Mesodermal cell (in vitro differentiated cells): ENCODE results near the gene RNASE11.
"Not testable (repeated sequence)": the region's sequence is repeated elsewhere in the genome, so short reads cannot be mapped to it uniquely, and the experiment has no call there.

Experiments used
- H3K27ac ChIP-seq: 2 replicates; pipeline ENCODE4 v1.7.0; 2013; ENCODE audit warnings: mild to moderate bottlenecking, low read depth, low read length, moderate library complexity; ENCODE audit not compliant: severe bottlenecking
- H3K36me3 ChIP-seq: 2 replicates; pipeline ENCODE4 v1.7.1; 2013; ENCODE audit warnings: mild to moderate bottlenecking, low read length, moderate library complexity; ENCODE audit not compliant: control insufficient read depth, insufficient read depth
- H3K4me1 ChIP-seq: one replicate; pipeline ENCODE4 v1.7.1; 2013; ENCODE audit warnings: mild to moderate bottlenecking, low read length; ENCODE audit not compliant: insufficient read depth, control insufficient read depth, poor library complexity, severe bottlenecking
- H3K4me3 ChIP-seq: 2 replicates; pipeline ENCODE4 v1.7.0; 2013; ENCODE audit warnings: low read length, control low read depth, mild to moderate bottlenecking; ENCODE audit not compliant: insufficient read depth, poor library complexity, severe bottlenecking; ENCODE audit errors: extremely low read depth
- H3K9me3 ChIP-seq: 2 replicates; pipeline ENCODE4 v1.7.1; 2013; ENCODE audit warnings: mild to moderate bottlenecking, low read length, moderate library complexity; ENCODE audit not compliant: control insufficient read depth
- WGBS, 2 experiments: methylation state at CpG; one replicate each; pipeline ENCODE4 v1.1.5; 2013; ENCODE audit warnings: missing lambda C conversion rate in 2 of 2; ENCODE audit not compliant: insufficient coverage in 2 of 2; 5-methylcytosine and 5-hydroxymethylcytosine counted together

The RNASE11 gene

GRCh38 chr14:20578325-20578724, 9.5 kb downstream of the RNASE11 start:
- H3K4me1 ChIP-seq = no peaks in the 10 kb centered on the region
- 33% methylated on average over 2 to 3 of the region's 3 CpGs for WGBS, 2 experiments
- no peak overlapping the region for H3K4me3 ChIP-seq
- H3K36me3 ChIP-seq = no peaks in the 10 kb centered on the region
- no peaks in the 10 kb centered on the region for H3K9me3 ChIP-seq
- no peak overlapping the region for H3K27ac ChIP-seq

GRCh38 chr14:20572382-20572990, 15.3 kb downstream of the RNASE11 start:
- not testable (repeated sequence) for H3K4me3 ChIP-seq, H3K9me3 ChIP-seq, H3K36me3 ChIP-seq, H3K4me1 ChIP-seq, H3K27ac ChIP-seq
- WGBS, 2 experiments = 73 to 88% methylated on average over 1 of the region's 4 CpGs

- not testable (repeated sequence) for H3K9me3 ChIP-seq, H3K27ac ChIP-seq, H3K36me3 ChIP-seq, H3K4me3 ChIP-seq, H3K4me1 ChIP-seq
- WGBS, 2 experiments = 100% methylated on average over 1 of the region's 1 CpG; no CpG with 5 or more reads in 1 of the 2 experiments
These were observed 17.1 kb downstream of the RNASE11 start for GRCh38 chr14:20570720-20571119.

- WGBS, 2 experiments = 93% methylated on average over 2 of the region's 2 CpGs; no CpG with 5 or more reads in 1 of the 2 experiments
- not testable (repeated sequence) for H3K36me3 ChIP-seq, H3K9me3 ChIP-seq, H3K27ac ChIP-seq, H3K4me3 ChIP-seq, H3K4me1 ChIP-seq
These were observed 17.9 kb downstream of the RNASE11 start for GRCh38 chr14:20569865-20570264.

- no peak overlapping the region for H3K4me3 ChIP-seq
- no peak overlapping the region for H3K27ac ChIP-seq
- H3K36me3 ChIP-seq = no peaks in the 10 kb centered on the region
- H3K9me3 ChIP-seq = no peaks in the 10 kb centered on the region
- H3K4me1 ChIP-seq = no peaks in the 10 kb centered on the region
These were observed 18.7 kb downstream of the RNASE11 start for GRCh38 chr14:20569066-20569465.

GRCh38 chr14:20568393-20568792, 19.4 kb downstream of the RNASE11 start:
- Histone ChIP-seq H3K4me1 (no peaks in the 10 kb centered on the region), H3K9me3 (no peaks in the 10 kb centered on the region), H3K4me3 (no peak overlapping the region), H3K36me3 (no peaks in the 10 kb centered on the region), H3K27ac (no peak overlapping the region)
- 87 to 100% methylated on average over 1 to 3 of the region's 3 CpGs for WGBS, 2 experiments

- H3K9me3 ChIP-seq, H3K4me1 ChIP-seq, H3K27ac ChIP-seq, H3K4me3 ChIP-seq, H3K36me3 ChIP-seq: not testable (repeated sequence)
- 86 to 100% methylated on average over 1 of the region's 1 CpG for WGBS, 2 experiments
These were observed 20.6 kb downstream of the RNASE11 start for GRCh38 chr14:20567199-20567598.

- no peaks in the 10 kb centered on the region for H3K36me3 ChIP-seq
- no peak overlapping the region for H3K4me3 ChIP-seq
- WGBS, 2 experiments = 86 to 92% methylated on average over 2 of the region's 2 CpGs
- H3K27ac ChIP-seq = no peak overlapping the region
- H3K9me3 ChIP-seq = no peaks in the 10 kb centered on the region
- no peaks in the 10 kb centered on the region for H3K4me1 ChIP-seq
These were observed 23.3 kb downstream of the RNASE11 start for GRCh38 chr14:20564501-20564997.

GRCh38 chr14:20563971-20564370, 23.8 kb downstream of the RNASE11 start:
- no peak overlapping the region for H3K4me3 ChIP-seq
- WGBS, 2 experiments = no CpG with 5 or more reads among the region's 1 CpG

GRCh38 chr14:20560961-20561360, 26.8 kb downstream of the RNASE11 start, which contains the start of gene RNASE9:
Gene RNASE9 (minus strand): TSS chr14:20561047.
- Histone ChIP-seq H3K36me3 (no peaks in the 10 kb centered on the region), H3K4me1 (no peaks in the 10 kb centered on the region)
- no CpG with 5 or more reads among the region's 3 CpGs for WGBS, 2 experiments

More at GRCh38 chr14:20563971-20564370, 23.8 kb downstream of the RNASE11 start:
- H3K9me3 ChIP-seq = no peaks in the 10 kb centered on the region
- H3K4me1 ChIP-seq = no peaks in the 10 kb centered on the region
- H3K36me3 ChIP-seq = no peaks in the 10 kb centered on the region
- no peak overlapping the region for H3K27ac ChIP-seq

GRCh38 chr14:20559461-20559904, 28.3 kb downstream of the RNASE11 start:
- Histone ChIP-seq H3K27ac (no peak overlapping the region), H3K36me3 (no peaks in the 10 kb centered on the region), H3K4me3 (no peak overlapping the region), H3K9me3 (no peaks in the 10 kb centered on the region), H3K4me1 (no peaks in the 10 kb centered on the region)
- 0 to 29% methylated on average over 1 to 2 of the region's 2 CpGs for WGBS, 2 experiments

More at GRCh38 chr14:20560961-20561360, 26.8 kb downstream of the RNASE11 start, which contains the start of gene RNASE9:
- H3K9me3 ChIP-seq = no peaks in the 10 kb centered on the region
- H3K27ac ChIP-seq = no peak within 1 kb of the TSS
- no peak within 1 kb of the TSS for H3K4me3 ChIP-seq
